ENCODE data around the gene KCNN2.
A peak's percentile ranks its signal among the peaks of the same experiment; 100 is the strongest.
"Not testable (repeated sequence)": the region's sequence is repeated elsewhere in the genome, so short reads cannot be mapped to it uniquely, and the experiment has no call there.

The KCNN2 gene

GRCh38 chr5:114430532-114430931 lies 68.7 kb downstream of the KCNN2 start:
- H3K36me3 ChIP-seq (ENCODE audit: insufficient read depth, low read length), result no peaks in the 10 kb centered on the region

GRCh38 chr5:114432684-114433083 lies 70.8 kb downstream of the KCNN2 start:
- not testable (repeated sequence) for H3K4me2 ChIP-seq (ENCODE audit: low read length); H3K36me3 ChIP-seq (ENCODE audit: insufficient read depth, low read length); H3K9me3 ChIP-seq (replicated peaks; ENCODE audit: low read length); H3K9ac ChIP-seq (ENCODE audit: low read depth, low read length); H3K27me3 ChIP-seq (ENCODE audit: control insufficient read depth, insufficient read depth, low read length); H3K4me1 ChIP-seq (ENCODE audit: control insufficient read depth, insufficient read depth, low read length); H3K4me3 ChIP-seq (ENCODE audit: low read length)

More at GRCh38 chr5:114430532-114430931, 68.7 kb downstream of the KCNN2 start:
- Histone ChIP-seq H3K9me3 (replicated peaks; ENCODE audit: low read length) (no peaks in the 10 kb centered on the region), H3K27me3 (ENCODE audit: control insufficient read depth, insufficient read depth, low read length) (no peaks in the 10 kb centered on the region), H3K4me1 (ENCODE audit: control insufficient read depth, insufficient read depth, low read length) (no peaks in the 10 kb centered on the region), H3K9ac (ENCODE audit: low read depth, low read length) (no peak overlapping the region), H3K4me2 (ENCODE audit: low read length) (no peak overlapping the region), H3K4me3 (ENCODE audit: low read length) (no peak overlapping the region)

GRCh38 chr5:114434396-114435219 lies 72.7 kb downstream of the KCNN2 start:
- H3K9ac ChIP-seq (ENCODE audit: low read depth, low read length), result no peak overlapping the region
- no peak overlapping the region for H3K4me3 ChIP-seq (ENCODE audit: low read length)
- no peak overlapping the region for H3K4me2 ChIP-seq (ENCODE audit: low read length)
- no peaks in the 10 kb centered on the region for H3K36me3 ChIP-seq (ENCODE audit: insufficient read depth, low read length)
- H3K27me3 ChIP-seq (ENCODE audit: control insufficient read depth, insufficient read depth, low read length), result no peaks in the 10 kb centered on the region
- no peaks in the 10 kb centered on the region for H3K4me1 ChIP-seq (ENCODE audit: control insufficient read depth, insufficient read depth, low read length)
- H3K9me3 ChIP-seq (replicated peaks; ENCODE audit: low read length), result no peaks in the 10 kb centered on the region

- Histone ChIP-seq H3K4me1 (ENCODE audit: control insufficient read depth, insufficient read depth, low read length) (no peaks in the 10 kb centered on the region), H3K4me3 (ENCODE audit: low read length) (no peak overlapping the region), H3K27me3 (ENCODE audit: control insufficient read depth, insufficient read depth, low read length) (peaks cover 3% of the 10 kb centered on the region), H3K4me2 (ENCODE audit: low read length) (no peak overlapping the region), H3K36me3 (ENCODE audit: insufficient read depth, low read length) (no peaks in the 10 kb centered on the region), H3K9ac (ENCODE audit: low read depth, low read length) (no peak overlapping the region), H3K9me3 (replicated peaks; ENCODE audit: low read length) (no peaks in the 10 kb centered on the region)
Measured at GRCh38 chr5:114435220-114435481, 73.3 kb downstream of the KCNN2 start.

GRCh38 chr5:114435885-114436299 lies 74.0 kb downstream of the KCNN2 start:
- H3K36me3 ChIP-seq (ENCODE audit: insufficient read depth, low read length), result no peaks in the 10 kb centered on the region
- no peak overlapping the region for H3K4me2 ChIP-seq (ENCODE audit: low read length)
- no peak overlapping the region for H3K9ac ChIP-seq (ENCODE audit: low read depth, low read length)
- no peaks in the 10 kb centered on the region for H3K9me3 ChIP-seq (replicated peaks; ENCODE audit: low read length)
- no peak overlapping the region for H3K4me3 ChIP-seq (ENCODE audit: low read length)
- H3K4me1 ChIP-seq (ENCODE audit: control insufficient read depth, insufficient read depth, low read length), result no peaks in the 10 kb centered on the region
- H3K27me3 ChIP-seq (ENCODE audit: control insufficient read depth, insufficient read depth, low read length), result peaks cover 3% of the 10 kb centered on the region

- H3K9ac ChIP-seq (ENCODE audit: low read depth, low read length), result no peak overlapping the region
Measured at GRCh38 chr5:114437936-114438335, 76.1 kb downstream of the KCNN2 start.

GRCh38 chr5:114438471-114438870 lies 76.6 kb downstream of the KCNN2 start:
- Histone ChIP-seq H3K4me1 (ENCODE audit: control insufficient read depth, insufficient read depth, low read length) (no peaks in the 10 kb centered on the region), H3K4me3 (ENCODE audit: low read length) (no peak overlapping the region), H3K36me3 (ENCODE audit: insufficient read depth, low read length) (no peaks in the 10 kb centered on the region), H3K9me3 (replicated peaks; ENCODE audit: low read length) (no peaks in the 10 kb centered on the region), H3K27me3 (ENCODE audit: control insufficient read depth, insufficient read depth, low read length) (peaks cover 3% of the 10 kb centered on the region), H3K4me2 (ENCODE audit: low read length) (no peak overlapping the region), H3K9ac (ENCODE audit: low read depth, low read length) (no peak overlapping the region)

More at GRCh38 chr5:114437936-114438335, 76.1 kb downstream of the KCNN2 start:
- H3K4me3 ChIP-seq (ENCODE audit: low read length), result no peak overlapping the region
- H3K36me3 ChIP-seq (ENCODE audit: insufficient read depth, low read length), result no peaks in the 10 kb centered on the region
- no peaks in the 10 kb centered on the region for H3K9me3 ChIP-seq (replicated peaks; ENCODE audit: low read length)
- no peak overlapping the region for H3K4me2 ChIP-seq (ENCODE audit: low read length)
- H3K27me3 ChIP-seq (ENCODE audit: control insufficient read depth, insufficient read depth, low read length), result peaks cover 3% of the 10 kb centered on the region
- H3K4me1 ChIP-seq (ENCODE audit: control insufficient read depth, insufficient read depth, low read length), result no peaks in the 10 kb centered on the region

GRCh38 chr5:114447084-114447773 lies 85.4 kb downstream of the KCNN2 start:
- no peak overlapping the region for H3K9ac ChIP-seq (ENCODE audit: low read depth, low read length)
- H3K4me1 ChIP-seq (ENCODE audit: control insufficient read depth, insufficient read depth, low read length), result no peaks in the 10 kb centered on the region
- no peaks in the 10 kb centered on the region for H3K9me3 ChIP-seq (replicated peaks; ENCODE audit: low read length)
- no peak overlapping the region for H3K4me2 ChIP-seq (ENCODE audit: low read length)
- no peaks in the 10 kb centered on the region for H3K36me3 ChIP-seq (ENCODE audit: insufficient read depth, low read length)
- H3K4me3 ChIP-seq (ENCODE audit: low read length), result no peak overlapping the region
- H3K27me3 ChIP-seq (ENCODE audit: control insufficient read depth, insufficient read depth, low read length), result peaks cover 7% of the 10 kb centered on the region

GRCh38 chr5:114448481-114448880 lies 86.6 kb downstream of the KCNN2 start:
- Histone ChIP-seq H3K9ac (ENCODE audit: low read depth, low read length) (no peak overlapping the region), H3K4me3 (ENCODE audit: low read length) (no peak overlapping the region), H3K4me2 (ENCODE audit: low read length) (no peak overlapping the region), H3K4me1 (ENCODE audit: control insufficient read depth, insufficient read depth, low read length) (no peaks in the 10 kb centered on the region), H3K27me3 (ENCODE audit: control insufficient read depth, insufficient read depth, low read length) (peaks cover 7% of the 10 kb centered on the region), H3K36me3 (ENCODE audit: insufficient read depth, low read length) (no peaks in the 10 kb centered on the region), H3K9me3 (replicated peaks; ENCODE audit: low read length) (no peaks in the 10 kb centered on the region)

GRCh38 chr5:114449860-114450421 lies 88.1 kb downstream of the KCNN2 start:
- H3K36me3 ChIP-seq (ENCODE audit: insufficient read depth, low read length), result no peaks in the 10 kb centered on the region
- peaks cover 7% of the 10 kb centered on the region for H3K27me3 ChIP-seq (ENCODE audit: control insufficient read depth, insufficient read depth, low read length)
- no peaks in the 10 kb centered on the region for H3K4me1 ChIP-seq (ENCODE audit: control insufficient read depth, insufficient read depth, low read length)
- H3K9me3 ChIP-seq (replicated peaks; ENCODE audit: low read length), result no peaks in the 10 kb centered on the region
- no peak overlapping the region for H3K9ac ChIP-seq (ENCODE audit: low read depth, low read length)
- peak overlapping the region; percentile 62 for H3K4me2 ChIP-seq (ENCODE audit: low read length)
- H3K4me3 ChIP-seq (ENCODE audit: low read length), result no peak overlapping the region

GRCh38 chr5:114450437-114450836 lies 88.6 kb downstream of the KCNN2 start:
- Histone ChIP-seq H3K27me3 (ENCODE audit: control insufficient read depth, insufficient read depth, low read length) (peaks cover 7% of the 10 kb centered on the region), H3K36me3 (ENCODE audit: insufficient read depth, low read length) (no peaks in the 10 kb centered on the region), H3K4me1 (ENCODE audit: control insufficient read depth, insufficient read depth, low read length) (no peaks in the 10 kb centered on the region), H3K9ac (ENCODE audit: low read depth, low read length) (no peak overlapping the region), H3K9me3 (replicated peaks; ENCODE audit: low read length) (no peaks in the 10 kb centered on the region), H3K4me2 (ENCODE audit: low read length) (peak overlapping the region; percentile 62), H3K4me3 (ENCODE audit: low read length) (no peak overlapping the region)

All from skeletal muscle satellite cell (primary cell).